Osteocyte (in vitro differentiated cells): Measurements from ENCODE around the gene SIAH3. TPM values are rescaled to one million over a fixed set of nuclear protein-coding genes. Genes with fewer than 3 reads are reported as not detected.

ENCODE experiments used
- DNase-seq: peaks from one replicate; pipeline ENCODE4 v3.0.0; 2021; ENCODE audit warnings: mixed read lengths; ENCODE audit not compliant: unreplicated experiment; ENCODE audit errors: extremely low spot score
- H3K27ac Mint-ChIP-seq: one replicate; pipeline ENCODE4 v1.8.0; 2021; ENCODE audit warnings: mild to moderate bottlenecking, mixed read lengths; ENCODE audit not compliant: unreplicated experiment
- H3K27me3 Mint-ChIP-seq: one replicate; pipeline ENCODE4 v1.8.0; 2021; ENCODE audit warnings: mixed read lengths; ENCODE audit not compliant: unreplicated experiment
- H3K36me3 Mint-ChIP-seq: one replicate; pipeline ENCODE4 v1.8.0; 2021; ENCODE audit warnings: mixed read lengths; ENCODE audit not compliant: unreplicated experiment
- H3K4me1 Mint-ChIP-seq: one replicate; pipeline ENCODE4 v1.8.0; 2021; ENCODE audit warnings: mixed read lengths; ENCODE audit not compliant: unreplicated experiment
- H3K4me3 Mint-ChIP-seq: one replicate; pipeline ENCODE4 v1.8.0; 2021; ENCODE audit warnings: mild to moderate bottlenecking, moderate library complexity, mixed read lengths; ENCODE audit not compliant: unreplicated experiment
- H3K9me3 Mint-ChIP-seq: one replicate; pipeline ENCODE4 v1.8.0; 2021; ENCODE audit warnings: mixed read lengths; ENCODE audit not compliant: unreplicated experiment
- CTCF ChIP-seq: fragments of 200-600 bp; sonication (generic); IDR thresholded peaks from 2 replicates; pipeline ENCODE4 v1.5.0; 2021; ENCODE audit warnings: antibody characterized with exemption, mild to moderate bottlenecking, moderate library complexity
- total RNA-seq: library from RNA; stranded (reverse); gene quantifications from 2 replicates; pipeline ENCODE4 v1.2.1, GENCODE V29; 2021

Gene SIAH3
- total RNA-seq, 1 donor from 2014 or later: not detected

GRCh38 chr13:45744979-45745378, 106.6 kb downstream of the SIAH3 start:
- no peak for TF ChIP-seq CTCF
- no peak overlapping the region for H3K4me3 Mint-ChIP-seq
- H3K4me1 Mint-ChIP-seq: no peaks in the 10 kb centered on the region
- no peak overlapping the region for H3K27ac Mint-ChIP-seq
- H3K36me3 Mint-ChIP-seq: no peaks in the 10 kb centered on the region
- peaks cover 45% of the 10 kb centered on the region for H3K27me3 Mint-ChIP-seq
- no peaks in the 10 kb centered on the region for H3K9me3 Mint-ChIP-seq
- no peak for DNase-seq

GRCh38 chr13:45742985-45743384, 108.6 kb downstream of the SIAH3 start:
- no peaks in the 10 kb centered on the region for H3K4me1 Mint-ChIP-seq
- H3K4me3 Mint-ChIP-seq: no peak overlapping the region
- DNase-seq: no peak
- no peak for TF ChIP-seq CTCF
- no peaks in the 10 kb centered on the region for H3K36me3 Mint-ChIP-seq
- H3K9me3 Mint-ChIP-seq: no peaks in the 10 kb centered on the region
- no peak overlapping the region for H3K27ac Mint-ChIP-seq
- H3K27me3 Mint-ChIP-seq: peaks cover 35% of the 10 kb centered on the region

- Mint-ChIP-seq H3K4me3 (no peak overlapping the region), H3K27ac (no peak overlapping the region), H3K9me3 (no peaks in the 10 kb centered on the region), H3K4me1 (no peaks in the 10 kb centered on the region), H3K27me3 (peaks cover 25% of the 10 kb centered on the region), H3K36me3 (no peaks in the 10 kb centered on the region)
- no peak for DNase-seq
- TF ChIP-seq CTCF: no peak
These were observed 114.0 kb downstream of the SIAH3 start for GRCh38 chr13:45737571-45738017.

- Mint-ChIP-seq H3K27ac (no peak overlapping the region), H3K9me3 (no peaks in the 10 kb centered on the region), H3K36me3 (no peaks in the 10 kb centered on the region), H3K4me1 (no peaks in the 10 kb centered on the region), H3K4me3 (no peak overlapping the region), H3K27me3 (peaks cover 37% of the 10 kb centered on the region)
- no peak for DNase-seq
- no peak for TF ChIP-seq CTCF
These were observed 118.2 kb downstream of the SIAH3 start for GRCh38 chr13:45733361-45733760.

- no peaks in the 10 kb centered on the region for H3K9me3 Mint-ChIP-seq
These were observed 118.6 kb downstream of the SIAH3 start for GRCh38 chr13:45732916-45733315.

More at GRCh38 chr13:45732916-45733315, 118.6 kb downstream of the SIAH3 start:
- H3K27ac Mint-ChIP-seq: no peak overlapping the region
- H3K27me3 Mint-ChIP-seq: peaks cover 37% of the 10 kb centered on the region
- no peak overlapping the region for H3K4me3 Mint-ChIP-seq
- H3K4me1 Mint-ChIP-seq: no peaks in the 10 kb centered on the region
- no peak for DNase-seq
- no peaks in the 10 kb centered on the region for H3K36me3 Mint-ChIP-seq
- TF ChIP-seq CTCF: no peak
